ENCODE measurements around the gene KATNAL2.
A peak's percentile ranks its signal among the peaks of the same experiment; 100 is the strongest.
"Not testable (repeated sequence)": the region's sequence is repeated elsewhere in the genome, so short reads cannot be mapped to it uniquely, and the experiment has no call there.

The KATNAL2 gene

DNA sequence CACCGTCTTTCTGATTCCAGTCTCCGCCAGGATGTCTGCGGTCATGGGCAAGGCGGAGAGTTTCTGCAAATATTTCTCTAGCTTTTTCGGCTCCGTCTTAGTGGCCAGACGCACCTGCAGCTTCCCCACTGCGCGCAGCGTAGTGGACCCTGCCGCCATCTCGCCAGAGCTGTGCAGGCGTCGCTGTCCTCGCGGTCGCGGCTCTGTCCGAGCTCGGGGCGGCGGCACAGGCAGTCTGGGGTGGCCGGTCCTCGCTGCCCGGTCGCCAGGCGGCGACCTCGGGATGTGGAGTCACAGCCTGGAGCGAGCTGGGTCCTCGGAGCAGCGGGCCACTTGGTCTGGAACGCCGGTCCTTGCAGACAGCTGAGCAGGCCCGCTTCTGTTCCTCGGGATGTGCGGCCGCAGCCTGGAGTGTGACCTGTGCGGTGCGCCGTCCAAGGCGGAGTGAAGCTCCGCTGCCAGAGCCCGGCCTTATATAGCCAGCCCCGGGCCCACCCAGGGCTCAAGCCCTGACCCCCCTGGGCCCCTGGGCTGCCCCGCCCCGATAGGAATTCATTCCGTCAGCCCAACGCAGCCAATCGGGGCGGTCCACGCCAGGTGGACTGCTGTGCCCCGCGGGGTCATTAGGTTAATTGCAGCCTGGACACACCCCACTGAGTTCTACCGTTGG, 112.4 kb downstream of the KATNAL2 start:
- not testable (repeated sequence) for DNase-seq (ENCODE audit: low read depth); H3K4me3 ChIP-seq (ENCODE audit: low read depth, low read length)

DNA sequence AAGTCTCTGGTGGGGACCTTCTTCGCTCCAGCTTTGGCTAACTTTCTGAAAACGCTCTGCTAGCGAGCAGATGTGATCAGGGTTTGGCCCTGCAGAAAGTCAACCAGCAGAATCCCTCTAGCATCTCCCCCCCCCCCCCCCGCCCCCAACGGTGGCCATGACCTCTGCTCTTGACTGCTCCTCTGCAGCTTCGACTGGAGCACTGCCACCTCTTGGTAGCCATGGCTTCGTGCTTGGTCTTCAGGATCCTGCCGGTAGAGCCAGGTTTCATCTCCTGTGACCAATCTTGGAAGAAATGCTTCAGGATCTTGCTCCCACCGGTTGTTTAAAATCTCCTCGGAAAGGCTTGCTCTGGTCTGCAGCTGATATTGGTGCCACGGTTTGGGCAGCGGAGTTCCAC, 113.5 kb downstream of the KATNAL2 start:
- DNase-seq (ENCODE audit: low read depth): not testable (repeated sequence)

DNA sequence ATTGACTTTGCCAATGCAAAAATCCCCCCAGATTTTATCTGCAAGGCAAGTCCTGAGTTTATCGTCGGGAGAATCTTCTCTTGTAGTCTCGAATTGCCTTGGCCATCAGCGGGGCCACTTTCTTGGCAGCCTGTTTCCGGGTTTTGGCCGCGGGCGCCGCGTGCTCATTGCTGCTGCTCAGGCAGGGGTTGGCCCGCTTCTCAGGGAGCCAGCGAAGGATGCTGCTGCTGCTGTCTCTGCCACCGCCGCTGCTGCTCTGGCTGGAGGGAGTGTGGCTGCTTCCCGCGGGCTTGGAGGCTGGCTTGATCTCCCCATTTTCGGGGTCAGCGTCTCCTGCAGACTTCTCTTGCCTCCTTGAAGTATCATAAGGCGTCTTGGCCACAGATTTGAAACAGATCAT, 115.5 kb downstream of the KATNAL2 start:
- no peak for DNase-seq (ENCODE audit: low read depth)
- H3K4me3 ChIP-seq (ENCODE audit: low read depth, low read length): no peak overlapping the region

More for the DNA sequence above, 113.5 kb downstream of the KATNAL2 start:
- H3K4me3 ChIP-seq (ENCODE audit: low read depth, low read length): not testable (repeated sequence)

DNA sequence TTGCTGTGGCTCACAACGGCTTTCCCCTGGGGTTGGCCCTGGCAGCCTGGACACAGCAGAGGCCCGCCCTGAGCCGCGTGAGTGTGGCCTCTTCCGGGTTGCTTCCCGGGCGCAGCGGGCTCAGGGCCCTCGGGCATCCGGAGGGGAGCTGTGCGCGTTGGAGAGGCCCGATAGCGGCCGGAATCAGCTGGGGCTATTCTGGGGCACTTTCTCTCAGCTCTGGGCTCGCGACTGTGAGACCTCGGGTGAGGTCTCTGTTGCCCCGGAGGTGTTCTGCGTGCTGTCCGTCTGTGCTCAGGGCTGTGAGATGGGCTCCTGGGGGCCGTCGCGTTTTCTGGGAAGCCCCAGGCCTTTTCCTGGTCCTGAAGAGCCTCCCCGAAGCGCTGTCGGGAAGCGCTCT, 117.2 kb downstream of the KATNAL2 start:
- not testable (repeated sequence) for DNase-seq (ENCODE audit: low read depth); H3K4me3 ChIP-seq (ENCODE audit: low read depth, low read length)

DNA sequence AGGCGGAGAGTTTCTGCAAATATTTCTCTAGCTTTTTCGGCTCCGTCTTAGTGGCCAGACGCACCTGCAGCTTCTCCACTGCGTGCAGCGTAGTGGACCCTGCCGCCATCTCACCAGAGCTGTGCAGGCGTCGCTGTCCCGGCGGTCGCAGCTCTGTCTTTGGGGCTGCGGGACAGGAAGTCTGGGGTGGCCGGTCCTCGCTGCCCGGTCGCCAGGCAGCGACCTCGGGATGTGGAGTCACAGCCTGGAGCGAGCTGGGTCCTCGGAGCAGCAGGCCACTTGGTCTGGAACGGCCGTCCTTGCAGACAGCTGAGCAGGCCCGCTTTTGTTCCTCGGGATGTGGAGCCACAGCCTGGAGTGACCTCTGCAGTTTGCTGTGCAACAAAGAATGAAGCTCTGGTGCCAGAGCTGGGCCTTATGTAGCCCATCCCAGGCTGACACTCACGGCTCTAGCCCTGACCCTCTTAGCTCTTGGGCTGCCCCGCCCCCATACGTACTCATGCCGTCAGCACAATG, 117.8 kb downstream of the KATNAL2 start, which contains the start of gene ELOA2:
ELOA2 (minus strand) TSS at position 466 of the 516 bp plus-strand sequence; CDS start at position 109, 357 bp downstream.
- no peak for DNase-seq (ENCODE audit: low read depth)
- H3K4me3 ChIP-seq (ENCODE audit: low read depth, low read length): no peak within 1 kb of the TSS

DNA sequence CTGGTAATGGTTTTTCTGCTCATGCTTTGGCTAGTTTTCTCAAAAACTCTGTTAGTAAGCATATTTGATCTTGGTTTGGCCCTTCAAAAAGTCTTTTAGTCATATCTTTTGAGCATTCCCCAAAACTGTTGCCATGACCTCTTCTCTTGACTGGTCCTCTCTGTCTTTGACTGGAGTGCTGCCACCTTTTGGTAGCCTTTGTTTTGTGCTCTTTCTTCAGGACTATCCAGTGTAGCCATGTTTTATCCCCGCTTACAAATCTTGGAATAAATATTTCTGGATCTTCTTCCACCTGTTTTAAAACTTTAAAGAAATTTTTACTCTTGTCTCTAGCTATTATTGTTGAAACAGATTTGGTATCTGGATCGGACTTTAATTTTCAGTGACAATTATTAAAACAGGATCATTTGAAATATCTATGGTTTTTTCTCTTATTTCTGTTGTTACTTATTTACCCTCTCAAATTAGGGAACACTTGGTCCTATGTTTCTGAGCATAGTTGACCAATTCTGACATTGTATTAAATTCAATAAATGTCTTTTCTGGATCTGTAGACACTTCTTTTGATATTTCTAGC, 119.0 kb downstream of the KATNAL2 start:
- no peak for DNase-seq (ENCODE audit: low read depth)
- no peak overlapping the region for H3K4me3 ChIP-seq (ENCODE audit: low read depth, low read length)

DNA sequence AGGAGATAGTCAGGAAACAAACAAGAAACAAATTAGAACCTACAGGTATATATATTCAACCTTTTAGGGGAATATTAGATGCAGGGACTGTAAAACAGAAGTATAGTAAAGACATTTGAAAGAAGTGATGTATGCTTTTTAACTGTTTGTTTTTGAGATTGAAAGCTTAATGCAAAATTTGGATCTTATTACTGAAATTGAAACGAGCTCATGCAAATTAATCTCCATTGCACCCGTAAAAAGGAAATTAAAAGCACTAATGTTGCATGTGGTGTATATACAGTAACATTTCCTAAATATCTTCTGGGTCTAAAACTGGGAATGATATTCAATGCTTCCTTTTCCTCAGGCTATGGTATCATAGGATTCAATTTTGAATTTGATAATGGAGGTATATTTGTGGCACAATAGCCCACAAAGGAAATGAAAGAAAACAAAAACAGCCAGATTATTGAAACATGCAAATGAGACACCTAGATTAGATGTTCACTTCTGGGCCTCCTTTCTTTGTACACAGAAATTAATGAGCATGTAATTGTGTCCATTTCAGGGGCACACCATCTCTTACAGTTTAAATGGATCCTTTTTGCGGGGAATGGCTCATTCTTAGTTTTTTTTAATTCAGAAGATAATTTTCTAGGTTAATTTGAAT, 119.7 kb downstream of the KATNAL2 start:
- no peak for DNase-seq (ENCODE audit: low read depth)
- no peak overlapping the region for H3K4me3 ChIP-seq (ENCODE audit: low read depth, low read length)

DNA sequence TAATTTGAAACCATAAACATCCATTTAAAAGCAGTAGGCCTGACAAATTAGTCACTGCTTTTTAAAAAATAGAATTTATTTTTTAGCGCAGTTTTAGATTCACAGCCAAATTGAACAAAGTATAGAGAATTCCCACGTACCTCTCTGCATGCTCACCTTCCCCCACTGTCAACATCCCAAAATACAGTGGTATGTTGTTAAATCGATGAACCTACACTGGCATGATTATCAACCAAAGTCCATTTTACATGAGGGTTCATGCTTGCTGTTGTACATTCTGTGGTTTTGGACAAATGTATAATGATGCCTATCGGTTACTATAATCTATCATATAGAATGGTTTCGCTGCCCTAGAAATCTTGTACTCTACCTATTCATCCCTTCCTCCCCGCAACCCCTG, 123.6 kb downstream of the KATNAL2 start:
- no peak overlapping the region for H3K4me3 ChIP-seq (ENCODE audit: low read depth, low read length)
- DNase-seq (ENCODE audit: low read depth): no peak

DNA sequence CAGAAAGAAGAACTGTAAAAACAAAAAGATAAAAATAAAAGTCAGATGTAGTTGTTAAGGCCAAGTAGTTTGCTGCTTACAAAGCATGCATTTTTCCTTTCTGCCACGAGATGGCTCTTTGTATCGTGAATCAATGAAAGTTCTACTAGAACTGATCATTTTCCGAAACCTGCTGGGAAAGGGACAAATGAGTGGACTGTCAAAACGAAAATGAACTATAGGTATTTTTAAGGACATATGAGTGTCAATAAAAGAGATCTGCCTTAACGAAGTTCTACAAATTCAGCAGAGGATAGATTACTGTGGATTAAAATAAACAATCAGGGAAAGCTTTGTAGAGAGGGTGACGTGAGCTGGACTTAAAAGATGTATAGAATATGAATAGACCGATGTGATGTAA, 133.1 kb downstream of the KATNAL2 start:
- no peak overlapping the region for H3K4me3 ChIP-seq (ENCODE audit: low read depth, low read length)
- DNase-seq (ENCODE audit: low read depth): peak; percentile 16

DNA sequence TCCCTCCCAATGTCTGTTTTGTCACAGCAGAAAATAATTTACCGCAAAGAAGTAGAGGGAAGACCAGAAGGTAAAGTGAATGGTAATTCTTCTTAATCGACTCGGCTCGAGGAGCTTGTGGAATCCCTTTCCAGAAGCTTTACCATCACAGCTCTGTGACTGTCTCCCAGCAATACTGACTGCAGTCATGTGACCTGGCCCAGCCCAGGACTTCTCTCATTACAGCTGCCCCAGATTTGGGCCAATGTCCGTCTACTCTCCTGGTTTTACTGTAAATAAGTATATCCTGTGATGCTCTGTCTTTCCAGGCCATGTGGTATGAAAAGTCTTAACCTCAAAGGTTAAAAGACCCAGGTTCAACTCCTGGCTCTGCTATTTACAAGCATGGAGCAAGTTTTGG, 137.0 kb downstream of the KATNAL2 start:
- H3K4me3 ChIP-seq (ENCODE audit: low read depth, low read length): no peak overlapping the region
- DNase-seq (ENCODE audit: low read depth): no peak

DNA sequence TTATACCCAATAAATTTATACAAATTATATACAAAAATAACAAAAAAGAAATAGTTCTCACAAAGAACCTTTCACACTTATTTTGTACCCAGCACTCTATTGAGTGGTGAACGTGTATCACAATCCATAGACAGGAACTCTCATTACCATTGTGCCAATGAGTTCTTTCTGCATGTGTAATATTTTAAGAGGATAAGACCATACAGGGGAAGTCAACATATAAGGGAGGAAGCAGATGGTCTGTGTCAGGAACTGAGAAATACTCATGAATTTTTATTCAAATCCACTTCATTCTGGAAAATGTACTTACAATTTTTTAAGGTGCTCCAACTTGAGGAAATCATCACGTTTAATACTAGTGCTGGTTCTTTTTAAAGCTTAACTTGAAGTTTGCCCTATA, 145.1 kb downstream of the KATNAL2 start:
- H3K4me3 ChIP-seq (ENCODE audit: low read depth, low read length): no peak overlapping the region
- no peak for DNase-seq (ENCODE audit: low read depth)

DNA sequence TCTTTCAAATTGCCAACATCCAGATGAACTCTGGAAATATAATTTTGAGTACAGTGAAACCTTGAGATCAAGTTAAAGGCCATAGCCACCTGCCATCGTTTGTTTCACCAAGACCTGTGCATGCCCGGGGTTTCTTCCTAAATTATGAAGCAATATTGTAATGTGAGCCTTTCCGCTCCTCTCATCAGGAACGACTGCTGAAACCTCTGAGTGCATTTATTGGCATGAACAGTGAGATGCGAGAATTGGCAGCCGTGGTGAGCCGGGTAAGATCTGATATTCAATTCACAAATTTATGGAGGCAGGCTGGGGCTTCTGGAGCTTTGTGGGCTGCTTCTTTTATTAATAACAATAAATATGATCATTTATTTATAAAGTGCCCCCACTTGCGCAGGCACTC, 145.7 kb downstream of the KATNAL2 start:
- no peak for DNase-seq (ENCODE audit: low read depth)

DNA sequence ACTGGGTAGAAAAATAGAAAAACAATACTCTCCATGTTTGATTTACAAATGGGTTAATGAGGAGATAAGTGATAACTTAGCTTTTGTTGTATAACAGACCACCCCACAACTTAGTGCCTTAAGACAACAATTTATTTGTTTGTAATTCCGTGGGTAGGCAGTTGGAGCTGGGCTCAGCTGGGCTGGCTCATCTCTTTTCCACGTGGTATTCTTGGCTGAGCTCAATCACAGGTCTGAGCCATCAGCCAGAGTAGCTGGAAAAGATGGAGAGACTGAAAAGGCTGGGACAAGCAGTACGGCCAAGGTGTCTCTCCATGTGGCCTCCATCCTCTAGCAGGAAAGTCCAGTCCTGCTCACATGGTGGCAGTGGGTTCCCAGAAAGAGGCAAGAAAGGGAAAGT, 150.2 kb downstream of the KATNAL2 start:
- DNase-seq (ENCODE audit: low read depth): no peak
- no peak overlapping the region for H3K4me3 ChIP-seq (ENCODE audit: low read depth, low read length)

More for the DNA sequence above, 145.7 kb downstream of the KATNAL2 start:
- no peak overlapping the region for H3K4me3 ChIP-seq (ENCODE audit: low read depth, low read length)

DNA sequence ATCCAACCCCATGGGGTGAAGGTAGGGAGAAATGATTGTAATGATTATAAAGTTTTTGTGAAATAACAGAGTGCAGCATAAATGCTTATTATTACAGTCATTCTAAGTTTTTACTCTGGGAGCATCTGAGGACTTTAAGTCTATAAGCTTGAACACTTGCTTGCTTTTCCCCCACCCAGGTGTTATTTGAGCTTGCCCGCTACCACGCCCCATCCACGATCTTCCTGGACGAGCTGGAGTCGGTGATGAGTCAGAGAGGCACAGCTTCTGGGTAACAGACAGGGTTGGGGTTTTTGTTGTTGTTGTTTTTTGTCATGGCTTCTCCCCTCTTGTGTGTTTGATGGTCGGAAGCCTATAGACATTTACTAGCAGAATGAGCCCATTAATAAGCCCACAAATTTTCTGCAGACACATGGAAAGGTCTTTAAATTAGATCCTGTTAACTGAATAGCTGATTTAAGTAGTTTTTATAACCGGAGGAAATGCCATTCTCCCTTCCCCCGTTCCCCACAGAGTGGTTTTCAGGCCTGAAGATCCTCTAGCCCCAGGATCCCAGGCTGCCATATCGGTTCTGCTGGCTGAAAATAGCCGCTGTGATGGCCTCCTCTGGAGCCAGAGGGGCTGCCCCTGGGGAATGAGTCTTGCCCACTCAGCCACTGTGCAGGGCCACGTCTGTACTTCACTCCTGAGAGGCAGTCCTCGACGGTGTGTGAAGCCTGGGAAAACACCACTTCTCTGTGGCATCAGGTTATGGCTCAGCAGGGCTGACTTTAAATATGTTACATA, 157.9 kb downstream of the KATNAL2 start:
- no peak overlapping the region for H3K4me3 ChIP-seq (ENCODE audit: low read depth, low read length)
- DNase-seq (ENCODE audit: low read depth): no peak

DNA sequence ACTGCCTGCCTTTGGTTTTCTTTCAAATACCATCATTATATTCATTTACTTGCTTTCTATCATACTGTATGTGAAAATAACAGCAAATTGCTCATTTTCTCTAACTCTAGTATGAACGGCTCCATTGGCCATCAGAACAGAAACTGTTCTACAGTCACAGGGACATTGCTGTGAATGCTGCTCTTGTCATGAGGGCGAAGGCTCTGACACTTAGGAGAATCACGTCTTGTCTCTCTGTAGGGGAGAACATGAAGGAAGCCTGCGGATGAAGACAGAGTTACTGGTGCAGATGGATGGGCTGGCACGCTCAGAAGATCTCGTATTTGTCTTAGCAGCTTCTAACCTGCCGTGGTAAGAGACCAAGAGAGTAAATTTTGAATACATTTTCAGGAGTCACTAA, 159.7 kb downstream of the KATNAL2 start:
- no peak for DNase-seq (ENCODE audit: low read depth)
- no peak overlapping the region for H3K4me3 ChIP-seq (ENCODE audit: low read depth, low read length)

DNA sequence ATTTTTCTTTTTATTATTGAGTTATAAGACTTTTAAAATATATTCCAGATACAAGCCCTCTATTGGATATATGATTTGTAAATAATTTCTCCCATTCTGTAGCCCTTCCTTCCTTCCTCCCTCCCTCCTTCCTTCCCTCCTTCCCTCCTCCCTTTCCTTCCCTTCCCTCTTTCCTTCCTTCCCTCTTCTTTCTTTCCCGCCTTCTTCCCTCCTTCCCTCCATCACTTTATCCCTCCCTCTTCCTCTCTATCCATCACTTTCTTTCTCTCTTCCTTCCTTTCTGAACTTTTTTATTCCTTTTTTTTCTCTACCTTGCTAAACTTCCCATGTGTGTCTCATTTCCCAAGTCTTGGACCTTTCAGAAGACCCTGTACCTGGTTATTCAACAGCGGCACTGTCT, 163.5 kb downstream of the KATNAL2 start:
- H3K4me3 ChIP-seq (ENCODE audit: low read depth, low read length): no peak overlapping the region
- DNase-seq (ENCODE audit: low read depth): no peak

DNA sequence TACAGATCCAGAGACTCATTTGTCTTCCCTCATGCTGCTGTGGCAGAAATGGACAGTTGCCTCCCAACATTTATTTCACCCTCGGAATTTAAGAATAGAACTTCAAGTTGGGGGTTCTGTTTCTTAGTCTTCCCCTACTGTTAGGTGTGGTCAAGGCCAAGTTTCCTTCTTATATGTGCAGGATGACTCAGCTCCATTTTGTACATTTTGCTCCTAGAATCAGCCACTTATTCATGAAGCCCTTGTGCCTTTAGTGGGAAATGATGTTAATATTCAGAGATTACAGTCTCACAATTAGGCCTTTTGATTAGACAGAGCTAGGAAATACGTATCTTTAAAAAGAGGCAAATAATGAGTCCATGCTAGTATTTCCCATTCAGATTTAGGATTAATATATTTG, 164.2 kb downstream of the KATNAL2 start:
- DNase-seq (ENCODE audit: low read depth): no peak
- no peak overlapping the region for H3K4me3 ChIP-seq (ENCODE audit: low read depth, low read length)

DNA sequence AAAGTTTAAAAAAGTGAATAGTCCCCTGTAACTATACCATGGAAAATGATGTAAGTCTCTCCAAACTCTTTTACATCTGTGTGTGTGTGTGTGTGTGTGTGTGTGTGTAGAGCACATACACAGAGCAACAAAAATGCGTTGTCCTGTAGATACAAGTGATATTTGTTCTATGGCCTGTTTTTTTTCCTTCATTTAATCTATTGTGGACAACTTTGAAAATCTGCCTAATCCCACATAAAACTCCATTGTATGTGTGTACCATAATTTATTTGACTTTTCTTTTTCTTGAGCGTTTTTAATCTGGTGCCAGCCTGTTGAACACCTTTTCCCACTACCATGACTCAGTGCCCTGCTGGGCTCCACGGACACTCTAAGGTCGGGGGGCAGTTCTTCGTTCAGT, 170.3 kb downstream of the KATNAL2 start:
- DNase-seq (ENCODE audit: low read depth): no peak
- H3K4me3 ChIP-seq (ENCODE audit: low read depth, low read length): no peak overlapping the region

DNA sequence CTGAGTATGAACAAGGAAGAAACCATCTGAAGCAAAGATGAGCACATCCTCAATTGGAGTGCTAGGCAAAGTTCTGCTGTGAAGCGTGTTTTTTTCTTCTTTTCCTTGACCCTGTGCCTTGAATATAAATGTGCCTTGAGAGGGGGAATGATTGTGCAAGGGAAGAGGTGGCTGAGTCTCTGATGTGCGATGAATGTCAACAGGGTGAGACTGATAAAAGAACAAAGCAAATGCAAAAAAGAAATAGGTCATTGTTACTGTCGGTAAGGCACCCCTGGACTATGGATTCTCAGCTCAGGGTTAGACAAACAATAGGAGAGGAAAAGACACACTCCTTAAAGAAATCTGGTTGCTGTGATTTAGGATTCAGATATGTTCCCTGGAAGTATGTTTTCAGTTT, 178.4 kb downstream of the KATNAL2 start:
- DNase-seq (ENCODE audit: low read depth): no peak
- H3K4me3 ChIP-seq (ENCODE audit: low read depth, low read length): no peak overlapping the region

All from skeletal muscle cell (primary cell).